GM12875 (cell line): Measurements from ENCODE around the gene AZGP1.
"Not testable (repeated sequence)": the region's sequence is repeated elsewhere in the genome, so short reads cannot be mapped to it uniquely, and the experiment has no call there.

Experiments used
- H3K4me3 ChIP-seq: one replicate; pipeline ENCODE4 v1.5.1; 2011; ENCODE audit warnings: low read depth, low read length, control low read depth
- TF ChIP-seq, protein P1 (sequence below): IDR thresholded peaks from 2 replicates; pipeline ENCODE4 v1.5.1; 2011; ENCODE audit warnings: low read depth, mild to moderate bottlenecking, control low read depth, inconsistent platforms, low read length, moderate library complexity, borderline replicate concordance; ENCODE audit not compliant: insufficient read depth

The AZGP1 gene

DNA sequence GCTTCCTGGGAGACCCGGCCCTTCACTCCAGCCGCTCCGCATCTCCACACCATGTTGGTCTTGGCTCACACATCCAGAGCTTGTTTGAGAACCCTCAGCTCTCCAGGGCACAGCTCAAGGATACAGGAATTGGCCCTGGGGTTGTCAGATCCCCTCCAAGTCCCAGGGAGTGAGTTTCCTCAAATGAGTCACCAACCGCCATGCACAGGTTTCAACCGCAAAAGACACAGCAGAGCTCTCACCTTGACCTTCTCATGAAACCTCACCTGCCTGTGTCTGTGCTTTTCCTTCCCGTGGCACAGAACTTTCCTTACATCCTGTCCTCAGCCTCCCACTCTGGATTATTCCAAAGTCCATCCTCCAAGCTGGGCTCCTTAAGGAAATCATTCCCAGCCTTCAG lies 20.6 kb downstream of the AZGP1 start:
- no peak overlapping the region for H3K4me3 ChIP-seq
- TF ChIP-seq, protein P1, sequence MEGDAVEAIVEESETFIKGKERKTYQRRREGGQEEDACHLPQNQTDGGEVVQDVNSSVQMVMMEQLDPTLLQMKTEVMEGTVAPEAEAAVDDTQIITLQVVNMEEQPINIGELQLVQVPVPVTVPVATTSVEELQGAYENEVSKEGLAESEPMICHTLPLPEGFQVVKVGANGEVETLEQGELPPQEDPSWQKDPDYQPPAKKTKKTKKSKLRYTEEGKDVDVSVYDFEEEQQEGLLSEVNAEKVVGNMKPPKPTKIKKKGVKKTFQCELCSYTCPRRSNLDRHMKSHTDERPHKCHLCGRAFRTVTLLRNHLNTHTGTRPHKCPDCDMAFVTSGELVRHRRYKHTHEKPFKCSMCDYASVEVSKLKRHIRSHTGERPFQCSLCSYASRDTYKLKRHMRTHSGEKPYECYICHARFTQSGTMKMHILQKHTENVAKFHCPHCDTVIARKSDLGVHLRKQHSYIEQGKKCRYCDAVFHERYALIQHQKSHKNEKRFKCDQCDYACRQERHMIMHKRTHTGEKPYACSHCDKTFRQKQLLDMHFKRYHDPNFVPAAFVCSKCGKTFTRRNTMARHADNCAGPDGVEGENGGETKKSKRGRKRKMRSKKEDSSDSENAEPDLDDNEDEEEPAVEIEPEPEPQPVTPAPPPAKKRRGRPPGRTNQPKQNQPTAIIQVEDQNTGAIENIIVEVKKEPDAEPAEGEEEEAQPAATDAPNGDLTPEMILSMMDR, result no peak

DNA sequence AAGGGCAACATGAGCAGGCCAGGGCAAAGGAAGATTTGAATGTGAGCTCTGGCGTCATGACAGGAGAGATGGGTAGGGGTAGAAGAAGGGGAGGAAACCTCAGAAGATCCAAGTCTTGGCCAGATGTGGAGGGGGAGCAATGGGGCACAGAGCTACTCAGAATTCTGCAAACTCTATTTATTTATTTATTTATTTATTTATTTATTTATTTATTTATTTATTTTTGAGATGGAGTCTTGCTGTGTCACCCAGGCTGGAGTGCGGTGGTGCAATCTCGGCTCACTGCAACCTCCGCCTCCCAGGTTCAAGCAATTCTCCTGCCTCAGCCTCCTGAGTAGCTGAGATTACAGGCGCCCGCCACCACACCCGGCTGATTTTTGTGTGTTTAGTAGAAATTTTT lies 21.2 kb downstream of the AZGP1 start:
- H3K4me3 ChIP-seq, result not testable (repeated sequence)

DNA sequence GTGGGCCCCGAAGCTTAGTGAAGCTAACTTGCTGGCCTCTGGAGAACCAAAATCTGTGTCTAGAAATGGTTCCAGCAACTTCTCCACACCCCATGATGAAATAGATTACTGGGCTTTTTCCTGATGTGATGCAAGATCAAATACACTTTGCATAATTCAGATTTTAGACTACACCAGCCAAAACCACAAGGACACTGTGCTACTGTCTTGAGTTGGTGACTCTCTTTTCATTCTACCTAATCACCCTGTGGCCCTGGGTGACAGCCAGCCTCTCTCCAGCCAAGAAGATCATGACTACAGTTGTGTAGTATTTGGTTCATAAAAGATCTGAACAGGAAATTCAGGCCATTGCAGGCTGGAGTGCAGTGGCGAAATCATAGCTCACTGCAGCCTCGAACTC lies 22.2 kb downstream of the AZGP1 start:
- TF ChIP-seq, protein P1, result no peak
- no peak overlapping the region for H3K4me3 ChIP-seq

DNA sequence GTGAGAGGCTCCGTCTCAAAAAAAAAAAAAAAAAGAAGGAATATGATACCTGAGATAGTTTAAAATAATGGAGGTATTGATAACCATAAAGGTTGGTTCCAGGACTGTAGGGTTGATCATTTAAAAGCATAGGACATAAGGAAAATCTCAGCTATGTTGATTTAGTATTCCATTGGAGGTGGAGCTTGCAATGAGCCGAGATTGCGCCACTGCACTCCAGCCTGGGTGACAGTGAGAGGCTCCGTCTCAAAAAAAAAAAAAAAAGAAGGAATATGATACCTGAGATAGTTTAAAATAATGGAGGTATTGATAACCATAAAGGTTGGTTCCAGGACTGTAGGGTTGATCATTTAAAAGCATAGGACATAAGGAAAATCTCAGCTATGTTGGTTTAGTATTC lies 23.2 kb downstream of the AZGP1 start:
- not testable (repeated sequence) for H3K4me3 ChIP-seq

DNA sequence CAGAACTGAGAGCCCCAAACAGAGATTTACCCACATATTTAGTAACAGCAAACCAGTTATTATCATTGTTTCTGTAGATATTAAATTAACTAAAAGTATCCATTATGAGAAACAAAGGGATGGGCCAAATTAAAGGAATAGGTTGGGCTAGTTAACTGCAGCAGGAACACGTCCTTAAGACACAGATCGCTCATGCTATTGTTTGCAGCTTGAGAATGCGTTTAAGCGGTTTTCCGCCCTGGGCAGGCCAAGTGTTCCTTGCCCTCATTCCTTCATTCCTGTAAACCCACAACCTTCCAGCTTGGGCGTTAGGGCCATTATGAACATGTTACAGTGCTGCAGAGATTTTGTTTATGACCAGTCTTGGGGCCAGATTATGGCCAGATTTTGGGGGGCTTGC lies 25.0 kb downstream of the AZGP1 start:
- not testable (repeated sequence) for H3K4me3 ChIP-seq

DNA sequence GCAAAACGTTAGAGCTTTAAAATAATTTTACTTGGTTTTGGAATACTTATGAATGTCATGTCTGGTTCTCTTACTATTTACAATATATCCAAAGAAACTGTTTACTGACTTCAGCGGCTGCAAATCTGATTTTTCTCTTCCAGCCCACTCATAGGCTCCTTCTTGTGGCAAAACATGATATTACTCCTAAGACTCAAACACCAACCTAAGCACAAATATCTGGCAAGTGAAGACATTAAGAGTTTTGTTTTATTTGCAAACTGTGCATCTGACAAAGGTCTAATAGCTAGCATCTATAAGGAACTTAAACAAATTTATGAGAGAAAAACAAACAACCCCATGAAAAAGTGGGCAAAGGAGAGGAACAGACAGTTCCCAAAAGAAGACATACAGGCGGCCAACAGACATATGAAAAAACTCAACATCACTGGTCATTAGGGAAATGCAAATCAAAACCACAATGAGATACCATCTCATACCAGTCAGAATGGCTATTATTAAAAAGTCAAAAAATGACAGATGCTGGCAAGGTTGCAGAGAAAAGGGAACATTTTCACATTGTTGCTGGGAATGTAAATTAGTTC lies 26.1 kb downstream of the AZGP1 start:
- no peak overlapping the region for H3K4me3 ChIP-seq
- TF ChIP-seq, protein P1, result no peak

DNA sequence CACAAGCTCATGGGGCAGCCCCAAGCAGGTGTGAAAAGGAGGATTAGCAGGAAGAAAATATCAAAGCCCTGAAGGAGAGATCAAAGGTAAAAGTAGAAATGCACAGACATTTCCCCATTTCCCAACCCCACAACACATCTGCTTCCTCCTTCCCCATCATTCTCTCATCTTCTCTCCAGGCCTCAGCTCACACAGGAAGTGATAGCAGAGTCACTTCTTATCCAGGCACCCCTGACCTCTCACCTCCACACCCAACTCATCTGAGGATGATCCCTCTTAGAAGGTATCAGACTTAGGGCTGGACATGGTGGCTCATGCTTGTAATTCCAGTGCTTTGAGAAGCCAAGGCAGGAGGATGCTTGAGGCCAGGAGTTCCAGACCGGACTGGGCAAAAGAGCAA lies 28.2 kb downstream of the AZGP1 start:
- TF ChIP-seq, protein P1, result no peak
- H3K4me3 ChIP-seq, result no peak overlapping the region

DNA sequence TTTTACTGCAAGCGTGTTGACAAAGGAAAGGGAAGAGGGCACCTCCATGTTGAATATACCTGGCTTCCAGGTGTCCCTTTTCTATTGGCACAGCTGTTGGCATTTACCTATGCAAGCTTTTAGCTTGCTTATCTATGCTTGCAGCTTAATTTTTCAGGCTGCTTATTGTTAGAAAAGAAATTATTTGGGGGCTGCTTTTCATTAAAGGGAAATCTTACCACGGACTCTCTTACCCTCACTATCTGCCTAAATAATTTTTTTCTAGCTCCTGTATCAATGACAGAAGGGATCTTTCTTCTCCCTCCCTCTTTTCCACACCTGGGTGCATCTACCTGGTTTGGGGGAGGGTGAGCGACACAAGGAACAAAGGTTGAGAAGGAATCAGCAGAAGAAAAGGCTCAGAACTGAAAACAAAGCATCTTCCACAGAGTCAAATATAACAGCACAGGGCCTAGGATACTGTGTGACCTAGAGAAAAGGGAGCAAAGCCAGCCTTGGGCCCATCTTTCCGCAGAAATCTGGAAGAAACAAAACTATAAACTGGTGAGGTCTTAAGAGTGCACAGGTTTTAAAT lies 31.2 kb downstream of the AZGP1 start:
- no peak overlapping the region for H3K4me3 ChIP-seq
- TF ChIP-seq, protein P1, result no peak
